Measurements from ENCODE around the gene RBM12. TPM values are rescaled to one million over a fixed set of nuclear protein-coding genes. Genes with fewer than 3 reads are reported as not detected.
A peak's percentile ranks its signal among the peaks of the same experiment; 100 is the strongest.

The RBM12 gene
- total and polyA plus RNA-seq, 8 donors, result 69.5 to 103 (median 85.5) TPM

DNA sequence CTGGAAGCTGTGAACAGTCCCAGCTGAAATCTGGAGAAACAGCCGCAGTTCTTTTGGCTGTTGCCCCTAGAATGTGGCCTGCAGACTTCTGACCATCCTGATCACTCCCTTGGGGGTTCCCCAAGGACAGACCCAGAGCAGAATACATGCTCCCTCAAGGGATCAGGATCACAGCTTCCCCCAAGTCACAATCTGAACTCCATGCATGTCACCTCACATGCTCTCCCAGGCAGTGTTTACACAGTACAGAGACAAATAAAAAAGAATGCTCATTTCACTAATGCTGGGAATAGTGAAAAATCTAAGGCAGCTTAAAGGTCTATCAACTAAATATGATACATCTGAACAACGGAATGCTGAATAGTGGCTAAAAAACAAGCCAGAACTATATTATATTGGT, 28.6 kb downstream of the RBM12 start:
- no peak overlapping the region for H3K27ac ChIP-seq
- peaks cover 0 to 11% of the 10 kb centered on the region in 2 donors for H3K4me1 ChIP-seq
- intact Hi-C loops (cut with DNase I), result no loop called here
- no peaks in the 10 kb centered on the region for H3K27me3 ChIP-seq
- H3K36me3 ChIP-seq, result peaks cover 0 to 19% of the 10 kb centered on the region in 2 donors
- TF ChIP-seq, protein P1, sequence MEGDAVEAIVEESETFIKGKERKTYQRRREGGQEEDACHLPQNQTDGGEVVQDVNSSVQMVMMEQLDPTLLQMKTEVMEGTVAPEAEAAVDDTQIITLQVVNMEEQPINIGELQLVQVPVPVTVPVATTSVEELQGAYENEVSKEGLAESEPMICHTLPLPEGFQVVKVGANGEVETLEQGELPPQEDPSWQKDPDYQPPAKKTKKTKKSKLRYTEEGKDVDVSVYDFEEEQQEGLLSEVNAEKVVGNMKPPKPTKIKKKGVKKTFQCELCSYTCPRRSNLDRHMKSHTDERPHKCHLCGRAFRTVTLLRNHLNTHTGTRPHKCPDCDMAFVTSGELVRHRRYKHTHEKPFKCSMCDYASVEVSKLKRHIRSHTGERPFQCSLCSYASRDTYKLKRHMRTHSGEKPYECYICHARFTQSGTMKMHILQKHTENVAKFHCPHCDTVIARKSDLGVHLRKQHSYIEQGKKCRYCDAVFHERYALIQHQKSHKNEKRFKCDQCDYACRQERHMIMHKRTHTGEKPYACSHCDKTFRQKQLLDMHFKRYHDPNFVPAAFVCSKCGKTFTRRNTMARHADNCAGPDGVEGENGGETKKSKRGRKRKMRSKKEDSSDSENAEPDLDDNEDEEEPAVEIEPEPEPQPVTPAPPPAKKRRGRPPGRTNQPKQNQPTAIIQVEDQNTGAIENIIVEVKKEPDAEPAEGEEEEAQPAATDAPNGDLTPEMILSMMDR (IDR thresholded peaks at IDR 0.05), result no peak
- H3K9me3 ChIP-seq, result no peaks in the 10 kb centered on the region
- DNase-seq (peak in 1 of 4 donors; percentile 5), ATAC-seq (no peak)
- H3K4me3 ChIP-seq, result no peak overlapping the region

DNA sequence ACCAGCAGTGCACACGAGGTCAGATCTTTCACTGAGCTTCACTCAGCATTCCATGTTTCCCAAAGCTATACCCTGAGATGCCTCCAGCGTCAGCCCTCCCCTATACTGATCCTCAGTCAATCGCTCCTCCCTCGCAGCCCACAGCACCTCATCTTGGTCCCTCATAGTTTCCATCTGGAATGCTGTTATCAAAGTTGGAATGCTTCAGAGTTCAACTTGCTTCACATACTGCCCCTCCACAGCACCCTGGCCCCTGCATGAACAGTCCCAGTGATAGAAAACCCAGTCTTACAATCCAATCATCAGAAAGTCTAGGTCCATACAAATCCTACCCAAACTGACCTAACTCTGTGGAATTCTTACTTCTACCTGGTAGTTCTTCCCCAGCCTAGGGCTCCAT, 29.0 kb downstream of the RBM12 start:
- TF ChIP-seq, protein P1 (IDR thresholded peaks at IDR 0.05), result no peak
- DNase-seq (peak in 1 of 4 donors; percentile 58), ATAC-seq (no peak)
- H3K36me3 ChIP-seq, result peaks cover 0 to 23% of the 10 kb centered on the region in 2 donors
- intact Hi-C loops (cut with DNase I), result no loop called here
- H3K9me3 ChIP-seq, result no peaks in the 10 kb centered on the region
- no peak overlapping the region for H3K4me3 ChIP-seq
- H3K27ac ChIP-seq, result no peak overlapping the region
- H3K27me3 ChIP-seq, result no peaks in the 10 kb centered on the region
- H3K4me1 ChIP-seq, result peaks cover 0 to 11% of the 10 kb centered on the region in 2 donors

DNA sequence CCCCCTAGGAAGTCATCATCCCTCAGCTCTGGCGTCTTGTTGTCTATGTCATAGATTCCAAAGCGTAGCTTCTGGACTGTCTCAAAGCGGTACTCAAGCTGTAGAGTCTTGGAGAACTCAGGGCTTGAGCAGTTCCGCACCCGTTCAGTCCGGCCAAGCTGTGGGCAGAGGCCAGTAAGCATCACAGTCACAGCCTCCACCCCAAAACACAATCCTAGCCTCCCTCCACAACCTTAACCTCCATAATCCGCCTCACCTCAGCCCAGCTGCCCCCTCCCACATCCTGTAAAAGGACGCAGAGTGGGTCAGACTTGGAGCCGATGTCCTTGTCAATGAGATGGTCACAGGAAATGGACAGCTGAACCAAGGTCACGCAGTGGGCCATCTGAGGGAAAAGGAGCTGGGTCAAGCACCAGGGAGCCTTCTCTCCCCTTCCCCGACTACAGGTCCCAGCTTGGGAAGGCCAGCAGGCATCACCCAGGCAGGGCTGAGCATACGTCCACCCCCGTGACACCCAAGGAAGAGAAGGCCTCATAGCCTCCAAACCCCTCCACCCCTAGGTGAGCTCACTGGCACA, 32.1 kb downstream of the RBM12 start:
- peaks cover 0 to 54% of the 10 kb centered on the region in 2 donors for H3K36me3 ChIP-seq
- no peak overlapping the region for H3K4me3 ChIP-seq
- TF ChIP-seq, protein P1 (IDR thresholded peaks at IDR 0.05), result no peak
- peaks cover 0 to 25% of the 10 kb centered on the region in 2 donors for H3K4me1 ChIP-seq
- intact Hi-C loops (cut with DNase I), result no loop called here
- H3K9me3 ChIP-seq, result no peaks in the 10 kb centered on the region
- no peaks in the 10 kb centered on the region for H3K27me3 ChIP-seq
- DNase-seq, result no peak
- ATAC-seq, result no peak
- no peak overlapping the region for H3K27ac ChIP-seq

DNA sequence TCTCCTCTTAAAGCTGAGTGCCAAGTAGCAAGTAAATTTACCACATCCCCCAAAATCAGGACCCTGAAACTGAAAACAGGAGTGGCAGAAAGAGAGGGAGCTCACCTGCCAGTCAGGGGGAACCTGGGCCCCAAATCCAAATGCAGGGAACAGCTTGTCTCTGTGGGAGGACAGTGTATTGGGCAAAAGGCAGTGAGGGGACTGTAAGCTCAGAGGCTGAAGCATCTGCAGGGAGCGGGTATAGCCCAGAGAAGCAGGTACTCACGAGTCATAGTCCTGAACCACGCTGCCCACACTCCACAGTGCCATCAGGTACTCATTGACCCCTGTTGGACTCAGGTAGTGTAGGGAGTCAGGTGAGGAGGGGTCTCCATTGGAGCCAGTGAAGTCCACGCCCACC, 34.1 kb downstream of the RBM12 start:
- H3K27me3 ChIP-seq, result no peaks in the 10 kb centered on the region
- H3K4me3 ChIP-seq, result no peak overlapping the region
- DNase-seq (no peak), ATAC-seq (no peak)
- H3K4me1 ChIP-seq, result peaks cover 0 to 16% of the 10 kb centered on the region in 2 donors
- TF ChIP-seq, protein P1 (IDR thresholded peaks at IDR 0.05), result no peak
- intact Hi-C loops (cut with DNase I), result no loop called here
- H3K36me3 ChIP-seq, result peaks cover 0 to 73% of the 10 kb centered on the region in 2 donors
- no peak overlapping the region for H3K27ac ChIP-seq
- no peaks in the 10 kb centered on the region for H3K9me3 ChIP-seq

DNA sequence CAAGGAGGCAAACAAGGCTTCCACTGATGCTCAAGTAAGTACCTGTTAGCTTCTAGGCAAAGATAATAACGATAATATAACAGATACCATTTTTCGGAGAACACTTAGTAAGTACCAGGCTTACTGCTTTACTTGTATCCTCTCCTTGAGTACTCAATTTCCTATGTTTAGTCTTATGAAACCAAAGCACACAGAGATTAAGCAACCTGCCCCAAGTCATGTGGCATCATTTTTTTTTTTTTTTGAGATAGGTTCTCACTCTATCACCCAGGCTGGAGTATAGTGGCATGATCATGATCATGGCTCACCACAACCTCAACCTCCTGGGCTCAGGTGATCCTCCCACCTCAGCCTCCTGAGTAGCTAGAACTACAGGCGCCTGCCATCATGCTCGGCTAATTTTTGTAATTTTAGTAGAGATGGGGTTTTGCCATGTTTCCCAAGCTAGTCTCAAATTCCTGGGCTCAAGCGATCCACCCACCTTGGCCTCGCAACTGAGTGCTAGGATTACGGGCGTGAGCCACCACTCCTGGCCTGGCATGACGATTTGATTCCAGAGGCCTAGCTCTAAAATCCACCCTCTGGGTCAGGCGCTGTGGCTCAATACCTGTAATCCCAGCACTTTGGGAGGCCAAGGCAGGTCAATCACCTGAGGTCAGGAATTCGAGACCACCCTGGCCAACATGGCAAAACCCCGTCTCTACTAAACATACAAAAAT, 35.1 kb downstream of the RBM12 start:
- TF ChIP-seq, protein P1 (IDR thresholded peaks at IDR 0.05), result no peak
- DNase-seq (no peak), ATAC-seq (peak; percentile 66)
- Histone ChIP-seq H3K27me3 (no peaks in the 10 kb centered on the region), H3K9me3 (no peaks in the 10 kb centered on the region), H3K36me3 (peaks cover 0 to 84% of the 10 kb centered on the region in 2 donors), H3K4me1 (peaks cover 0 to 14% of the 10 kb centered on the region in 2 donors), H3K4me3 (no peak overlapping the region), H3K27ac (peak overlapping the region in 1 of 2 donors; percentile 60)
- intact Hi-C loops (cut with DNase I), result no loop called here

Data from left lung (tissue), 10 donors.